ENCODE measurements around the gene PLCH2.

PLCH2 gene

GRCh38 chr1:2554621-2555387 is 78.7 kb downstream of the PLCH2 start:
- Histone ChIP-seq H3K36me3 (ENCODE audit: control insufficient read depth, insufficient read depth, low read length) (peaks cover 13% of the 10 kb centered on the region), H3K27ac (ENCODE audit: insufficient read depth, low read length, poor library complexity, severe bottlenecking) (peak overlapping the region; percentile 97), H3K4me3 (ENCODE audit: insufficient read depth, low read depth, low read length, poor library complexity, severe bottlenecking) (no peak overlapping the region), H3K4me1 (ENCODE audit: control insufficient read depth, insufficient read depth, low read length, poor library complexity, severe bottlenecking) (peaks cover 43% of the 10 kb centered on the region), H3K27me3 (replicated peaks; ENCODE audit: control insufficient read depth, insufficient read depth, low read length, poor library complexity, severe bottlenecking) (no peaks in the 10 kb centered on the region), H3K9me3 (ENCODE audit: control insufficient read depth, low read length) (no peaks in the 10 kb centered on the region)
- DNase-seq = no peak

Measured in effector memory CD4-positive, alpha-beta T cell (primary cell).